ENCODE measurements around the gene RPL36A. TPM values are rescaled to one million over a fixed set of nuclear protein-coding genes. Genes with fewer than 3 reads are reported as not detected.

RPL36A gene
- total RNA-seq, 1 donor from 2014 or later: 185 TPM

GRCh38 chrX:101368800-101369199 is 22.0 kb upstream of the RPL36A start:
- H3K9me3 Mint-ChIP-seq (ENCODE audit: unreplicated experiment): no peaks in the 10 kb centered on the region
- no peak overlapping the region for H2AFZ ChIP-seq (ENCODE audit: low read depth, low read length)
- H3K4me2 ChIP-seq (ENCODE audit: low read length): no peak overlapping the region
- no peaks in the 10 kb centered on the region for H3K4me1 Mint-ChIP-seq (ENCODE audit: low read depth, unreplicated experiment)
- no peaks in the 10 kb centered on the region for H3K27me3 Mint-ChIP-seq (ENCODE audit: low read depth, unreplicated experiment)
- no peak overlapping the region for H3K4me3 ChIP-seq (ENCODE audit: insufficient read depth, low read depth, low read length)
- no peaks in the 10 kb centered on the region for H3K27me3 ChIP-seq (ENCODE audit: insufficient read depth, low read length)
- no peaks in the 10 kb centered on the region for H3K36me3 Mint-ChIP-seq (ENCODE audit: low read depth, unreplicated experiment)
- DNase-seq (ENCODE audit: low read depth) (no peak), FAIRE-seq (peak; percentile 50)
- H3K4me3 Mint-ChIP-seq (ENCODE audit: unreplicated experiment): no peak overlapping the region
- H3K27ac Mint-ChIP-seq (ENCODE audit: unreplicated experiment): no peak overlapping the region
- no peaks in the 10 kb centered on the region for H4K20me1 ChIP-seq (ENCODE audit: insufficient read depth, low read length)
- TF ChIP-seq CTCF (IDR thresholded peaks at IDR 0.05; ENCODE audit: insufficient read depth, low read depth, low read length) (no peak), EZH2 (IDR thresholded peaks at IDR 0.05; ENCODE audit: insufficient read depth, low read length) (no peak)
- no peaks in the 10 kb centered on the region for H3K4me1 ChIP-seq (ENCODE audit: insufficient read depth, low read length)
- no peak overlapping the region for H3K9ac ChIP-seq (ENCODE audit: low read length)
- no peaks in the 10 kb centered on the region for H3K79me2 ChIP-seq (ENCODE audit: insufficient read depth, low read length)
- no peaks in the 10 kb centered on the region for H3K36me3 ChIP-seq (ENCODE audit: insufficient read depth, low read length)
- no peaks in the 10 kb centered on the region for H3K9me3 ChIP-seq (ENCODE audit: insufficient read depth, low read depth, low read length)
- H3K27ac ChIP-seq (ENCODE audit: low read depth, low read length): no peak overlapping the region

- no peaks in the 10 kb centered on the region for H3K4me1 Mint-ChIP-seq (ENCODE audit: low read depth, unreplicated experiment)
Measured at GRCh38 chrX:101369687-101370086, 21.1 kb upstream of the RPL36A start.

More at GRCh38 chrX:101369687-101370086, 21.1 kb upstream of the RPL36A start:
- Mint-ChIP-seq H3K9me3 (ENCODE audit: unreplicated experiment) (no peaks in the 10 kb centered on the region), H3K27me3 (ENCODE audit: low read depth, unreplicated experiment) (no peaks in the 10 kb centered on the region), H3K27ac (ENCODE audit: unreplicated experiment) (no peak overlapping the region), H3K4me3 (ENCODE audit: unreplicated experiment) (no peak overlapping the region), H3K36me3 (ENCODE audit: low read depth, unreplicated experiment) (no peaks in the 10 kb centered on the region)
- Histone ChIP-seq H3K9ac (ENCODE audit: low read length) (no peak overlapping the region), H3K4me1 (ENCODE audit: insufficient read depth, low read length) (no peaks in the 10 kb centered on the region), H4K20me1 (ENCODE audit: insufficient read depth, low read length) (no peaks in the 10 kb centered on the region), H3K4me3 (ENCODE audit: insufficient read depth, low read depth, low read length) (no peak overlapping the region), H2AFZ (ENCODE audit: low read depth, low read length) (no peak overlapping the region), H3K79me2 (ENCODE audit: insufficient read depth, low read length) (no peaks in the 10 kb centered on the region), H3K27ac (ENCODE audit: low read depth, low read length) (no peak overlapping the region), H3K9me3 (ENCODE audit: insufficient read depth, low read depth, low read length) (no peaks in the 10 kb centered on the region), H3K36me3 (ENCODE audit: insufficient read depth, low read length) (no peaks in the 10 kb centered on the region), H3K4me2 (ENCODE audit: low read length) (no peak overlapping the region), H3K27me3 (ENCODE audit: insufficient read depth, low read length) (no peaks in the 10 kb centered on the region)
- FAIRE-seq: no peak
- no peak for DNase-seq (ENCODE audit: low read depth)
- no peak for TF ChIP-seq EZH2 (IDR thresholded peaks at IDR 0.05; ENCODE audit: insufficient read depth, low read length)
- no peak for TF ChIP-seq CTCF (IDR thresholded peaks at IDR 0.05; ENCODE audit: insufficient read depth, low read depth, low read length)

All from astrocyte (in vitro differentiated cells and primary cell).